Astrocyte of the cerebellum (primary cell): ENCODE data around the gene SH3BP2.

Experiments used
- DNase-seq: peaks from one replicate; pipeline ENCODE4 v3.0.0-alpha.2; 2011; ENCODE audit warnings: low read depth
- H3K4me3 ChIP-seq: 2 replicates; pipeline ENCODE4 v1.5.1; 2011; ENCODE audit warnings: mild to moderate bottlenecking, low read depth, low read length, moderate library complexity
- in situ Hi-C: cut with HindIII; loops from 2 replicates; pipeline ENCODE4 v1.10.0; 2017; ENCODE audit warnings: low sequenced_read_pairs
- TF ChIP-seq, protein P1 (sequence below): IDR thresholded peaks from 2 replicates; pipeline ENCODE4 v1.5.1; 2012; ENCODE audit warnings: low read length, low read depth, moderate library complexity, mild to moderate bottlenecking; ENCODE audit errors: missing control alignments

SH3BP2 gene

DNA sequence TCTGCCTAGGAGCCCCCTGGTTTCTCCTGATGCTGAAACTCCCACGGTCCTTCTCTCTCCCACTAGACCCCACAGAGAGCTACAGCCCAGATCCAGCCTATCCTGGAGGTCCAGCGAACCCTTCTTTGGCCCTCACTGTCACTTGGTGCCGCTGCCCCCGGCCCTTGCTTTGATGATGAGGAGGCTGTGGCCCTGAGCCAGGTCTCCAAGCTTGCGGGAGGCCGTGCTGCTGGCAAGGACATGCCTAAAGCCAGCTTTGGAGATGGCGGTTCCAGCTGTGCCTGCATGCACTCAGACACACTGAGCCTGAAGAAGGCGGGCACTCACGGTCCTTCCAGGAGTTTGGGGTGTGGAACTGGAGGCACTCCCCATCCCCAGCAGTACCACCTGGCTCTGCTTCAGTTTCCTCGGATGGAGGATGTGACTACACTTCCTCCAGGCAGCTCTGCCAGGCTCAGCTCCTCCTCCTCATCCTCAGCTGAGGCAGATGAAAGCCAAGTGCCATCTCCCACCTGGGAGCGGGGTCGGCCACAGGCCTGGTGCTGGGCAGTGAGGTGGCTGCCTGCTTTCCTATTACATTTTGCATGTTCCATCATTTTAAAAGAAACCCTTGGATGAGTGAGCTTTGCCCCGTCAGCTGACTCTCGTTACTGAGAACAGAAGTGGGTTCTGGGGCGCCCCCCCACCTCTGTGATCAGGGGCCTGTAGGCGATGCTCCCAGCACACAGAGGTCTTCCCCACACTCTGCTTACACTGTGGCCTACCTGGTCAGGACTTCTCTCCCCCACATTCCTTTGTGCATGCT, 45.8 kb upstream of the SH3BP2 start:
- no peak for DNase-seq
- in situ Hi-C loops: no loop called here
- TF ChIP-seq, protein P1, sequence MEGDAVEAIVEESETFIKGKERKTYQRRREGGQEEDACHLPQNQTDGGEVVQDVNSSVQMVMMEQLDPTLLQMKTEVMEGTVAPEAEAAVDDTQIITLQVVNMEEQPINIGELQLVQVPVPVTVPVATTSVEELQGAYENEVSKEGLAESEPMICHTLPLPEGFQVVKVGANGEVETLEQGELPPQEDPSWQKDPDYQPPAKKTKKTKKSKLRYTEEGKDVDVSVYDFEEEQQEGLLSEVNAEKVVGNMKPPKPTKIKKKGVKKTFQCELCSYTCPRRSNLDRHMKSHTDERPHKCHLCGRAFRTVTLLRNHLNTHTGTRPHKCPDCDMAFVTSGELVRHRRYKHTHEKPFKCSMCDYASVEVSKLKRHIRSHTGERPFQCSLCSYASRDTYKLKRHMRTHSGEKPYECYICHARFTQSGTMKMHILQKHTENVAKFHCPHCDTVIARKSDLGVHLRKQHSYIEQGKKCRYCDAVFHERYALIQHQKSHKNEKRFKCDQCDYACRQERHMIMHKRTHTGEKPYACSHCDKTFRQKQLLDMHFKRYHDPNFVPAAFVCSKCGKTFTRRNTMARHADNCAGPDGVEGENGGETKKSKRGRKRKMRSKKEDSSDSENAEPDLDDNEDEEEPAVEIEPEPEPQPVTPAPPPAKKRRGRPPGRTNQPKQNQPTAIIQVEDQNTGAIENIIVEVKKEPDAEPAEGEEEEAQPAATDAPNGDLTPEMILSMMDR: no peak
- H3K4me3 ChIP-seq: no peak overlapping the region

DNA sequence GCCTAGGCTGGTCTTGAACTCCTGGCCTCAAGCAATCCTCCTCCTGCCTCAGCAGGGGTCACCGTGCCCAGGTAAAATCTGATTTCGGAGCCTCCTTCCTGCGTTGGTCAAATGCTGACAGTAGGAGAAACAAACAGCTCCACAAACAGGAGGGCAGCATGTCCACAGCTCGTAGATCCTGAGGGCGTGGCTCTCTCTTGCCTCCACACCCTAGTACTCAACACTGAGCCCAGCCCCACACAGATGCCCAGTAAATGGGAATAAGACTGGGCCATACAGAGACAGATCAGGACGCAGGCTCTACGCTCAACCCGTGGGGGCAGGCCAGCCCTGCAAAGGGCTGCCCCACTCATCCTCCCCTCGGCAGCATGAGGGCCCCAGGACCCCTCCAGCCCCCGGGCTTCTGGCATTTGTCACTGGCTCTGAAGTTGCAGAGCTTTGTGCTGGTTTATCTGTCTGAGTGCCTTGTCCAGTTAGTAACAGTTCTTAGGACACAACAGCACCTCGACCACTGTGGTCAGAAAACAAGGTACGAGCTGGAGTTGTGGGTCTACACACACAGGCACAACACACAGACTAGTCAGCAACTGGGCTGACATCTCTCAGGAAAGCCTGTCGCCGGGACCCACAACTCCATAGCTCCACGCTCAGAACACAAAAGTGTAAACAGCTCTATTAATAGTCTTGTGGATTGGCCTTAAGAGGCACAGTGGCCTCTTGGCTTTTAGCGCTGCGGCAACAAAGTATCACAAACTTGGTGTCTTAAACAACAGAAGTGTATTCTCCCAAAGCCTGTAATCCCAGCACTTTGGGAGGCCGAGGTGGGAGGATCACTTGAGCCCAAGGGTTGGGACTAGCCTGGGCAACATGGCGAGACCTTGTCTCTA, 41.9 kb upstream of the SH3BP2 start:
- H3K4me3 ChIP-seq: no peak overlapping the region
- in situ Hi-C loops: loop anchor here (10.0 kb wide), 1 partner anchor 94 kb away; the partner anchor contains the start of gene ADD1
- TF ChIP-seq, protein P1: no peak
- no peak for DNase-seq

DNA sequence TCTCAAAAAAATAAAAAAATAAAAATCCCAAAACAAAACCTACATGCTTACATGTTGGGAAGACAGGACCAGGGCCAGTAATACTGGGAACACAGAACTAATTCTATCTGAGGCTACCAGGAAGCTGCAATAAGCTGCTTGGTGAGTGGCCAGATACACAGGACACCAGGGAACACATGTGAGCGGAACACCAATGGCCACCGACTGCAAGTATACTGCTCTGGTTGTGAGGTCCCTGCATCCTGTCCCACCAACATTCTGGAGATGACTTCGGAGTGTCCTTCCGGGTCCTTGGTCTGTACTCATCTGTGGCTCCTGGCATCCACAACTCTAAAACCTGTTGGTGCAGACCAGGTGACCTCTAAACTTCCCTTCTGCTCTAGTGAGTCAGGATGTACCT, 39.4 kb upstream of the SH3BP2 start:
- TF ChIP-seq, protein P1: no peak
- no peak overlapping the region for H3K4me3 ChIP-seq
- in situ Hi-C loops: loop anchor here (10.0 kb wide), 1 partner anchor 91 kb away; the partner anchor contains the start of gene ADD1
- no peak for DNase-seq

DNA sequence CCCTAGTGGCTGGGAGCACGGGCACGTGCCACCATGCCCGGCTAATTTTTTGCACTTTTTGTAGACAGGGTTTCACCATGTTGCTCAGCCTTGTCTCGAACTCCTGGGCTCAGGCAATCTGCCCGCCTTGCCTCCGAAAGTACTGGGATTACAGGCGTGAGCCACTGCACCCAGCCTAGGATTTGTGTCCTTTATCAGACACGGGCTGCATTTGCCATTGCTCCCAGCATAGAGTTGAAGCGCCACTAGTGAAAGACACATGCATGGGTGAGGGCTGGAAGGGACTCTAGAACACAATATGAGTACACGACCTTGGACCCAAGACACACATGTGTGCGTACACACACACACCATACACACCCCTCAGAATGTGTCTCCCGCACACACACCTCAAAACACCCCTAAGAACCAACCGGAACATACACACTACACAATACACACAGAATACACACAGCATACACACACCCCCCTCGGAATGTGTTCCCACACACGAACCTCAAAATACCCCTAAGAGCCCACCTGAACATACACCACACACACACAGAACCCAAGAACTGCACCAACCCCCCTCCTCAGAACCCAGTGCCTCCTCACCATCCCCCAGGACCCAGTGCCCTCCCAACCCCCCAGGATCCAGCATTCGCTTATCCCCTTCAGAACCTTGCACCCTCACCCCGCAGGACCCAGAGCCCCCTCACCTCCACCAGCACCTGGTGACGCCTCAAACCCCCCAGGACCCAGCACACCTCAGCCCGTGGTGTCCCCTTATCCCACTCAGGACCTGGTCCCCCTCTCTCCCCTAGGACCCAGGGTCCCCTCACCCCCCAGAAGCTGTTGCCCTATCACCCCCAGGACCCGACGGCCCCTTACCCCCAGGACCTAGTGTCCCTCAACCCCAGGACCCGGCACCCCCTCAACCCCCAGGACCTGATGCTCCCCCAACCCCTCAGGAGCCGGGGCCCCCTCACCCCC, 37.8 kb upstream of the SH3BP2 start:
- in situ Hi-C loops: loop anchor here (10.0 kb wide), 1 partner anchor 90 kb away; the partner anchor contains the start of gene ADD1
- DNase-seq: no peak
- TF ChIP-seq, protein P1: no peak
- H3K4me3 ChIP-seq: peak overlapping the region; percentile 75

DNA sequence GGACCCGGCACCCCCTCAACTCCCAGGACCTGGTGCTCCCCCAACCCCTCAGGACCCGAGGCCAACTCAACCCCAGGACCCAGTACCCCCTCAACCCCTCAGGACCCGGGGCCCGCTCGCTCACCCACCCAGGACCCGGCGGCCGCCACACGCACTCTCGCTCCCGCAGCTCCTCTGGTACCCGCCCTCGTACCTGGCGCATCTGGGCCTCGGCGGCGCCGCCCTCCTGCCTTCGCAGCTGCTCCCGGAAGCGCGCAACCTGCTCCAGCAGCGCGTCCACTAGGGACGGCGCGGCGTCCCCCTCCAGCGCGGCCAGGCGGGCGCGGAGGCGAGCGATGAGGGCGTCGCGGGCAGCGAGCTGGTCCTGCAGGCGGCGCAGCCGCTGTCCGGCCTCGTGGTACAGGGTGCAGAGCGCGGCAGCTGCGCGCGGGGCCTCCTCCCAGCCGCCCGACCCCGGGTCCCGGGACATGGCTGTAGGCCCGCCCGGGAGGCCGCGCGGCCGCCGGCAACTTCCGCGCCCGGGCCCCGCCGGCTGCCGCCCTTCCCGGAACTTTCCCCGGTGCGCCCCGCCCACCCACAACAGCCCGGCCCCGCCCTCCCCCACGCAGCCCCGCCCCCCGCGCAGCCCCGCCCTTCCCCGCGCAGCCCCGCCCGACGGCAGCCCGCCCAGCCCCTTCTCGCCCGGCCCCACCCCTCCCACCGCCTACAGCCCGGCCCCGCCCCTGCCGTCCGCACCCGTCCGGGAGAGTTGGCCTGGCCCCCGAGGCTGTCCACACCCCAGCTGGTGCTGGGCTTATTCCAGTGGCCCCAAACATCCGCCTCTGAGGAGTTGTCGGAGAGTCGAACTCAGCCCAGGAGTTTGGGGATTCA, 36.8 kb upstream of the SH3BP2 start, which contains the start of gene TNIP2:
TSS of gene TNIP2 (minus strand) at position 516 of the 870 bp plus-strand sequence. CDS start at position 469, 47 bp downstream.
- DNase-seq: no peak
- TF ChIP-seq, protein P1: peak; percentile 41
- in situ Hi-C loops: loop anchor here (10.0 kb wide), 1 partner anchor 89 kb away; the partner anchor contains the start of gene ADD1
- peak within 1 kb of the TSS; percentile 75 for H3K4me3 ChIP-seq
